GM12878 (cell line): ENCODE measurements around the gene TNFAIP2.

Experiments used
- BMI1 ChIP-seq: fragments of 450-650 bp; IDR thresholded peaks from 2 replicates; pipeline ENCODE4 v1.6.1; 2016; ENCODE audit warnings: mild to moderate bottlenecking, moderate library complexity, borderline replicate concordance
- CTCF ChIP-seq, 3 experiments: IDR thresholded peaks in 2 of 3; conservative IDR thresholded peaks in 1 of 3; 2 replicates each; pipeline ENCODE4 v1.5.1; 2011; ENCODE audit warnings: low read depth in 3 of 3, low read length in 3 of 3, mild to moderate bottlenecking in 3 of 3, control low read depth in 2 of 3, moderate library complexity in 2 of 3, inconsistent platforms in 1 of 3, mixed read lengths in 1 of 3; ENCODE audit not compliant: control insufficient read depth in 2 of 3, insufficient read depth in 1 of 3; ENCODE audit errors: extremely low read depth in 1 of 3
- MXI1 ChIP-seq: fragments of 150-350 bp; IDR thresholded peaks from 2 replicates; pipeline ENCODE4 v1.6.1; 2011; ENCODE audit warnings: low read depth, mild to moderate bottlenecking, inconsistent platforms, low read length, improper control_type of control experiment
- SMC3 ChIP-seq: IDR thresholded peaks from 2 replicates; pipeline ENCODE4 v1.6.1; 2011; ENCODE audit warnings: low read length, improper control_type of control experiment, borderline replicate concordance
- USF2 ChIP-seq: IDR thresholded peaks from 2 replicates; pipeline ENCODE4 v1.6.1; 2011; ENCODE audit warnings: low read depth, low read length, improper control_type of control experiment, borderline replicate concordance
- YY1 ChIP-seq: IDR thresholded peaks from 2 replicates; pipeline ENCODE4 v1.6.1; 2011; ENCODE audit warnings: low read depth, mild to moderate bottlenecking, low read length

- TF ChIP-seq USF2: no peak
- no peak for TF ChIP-seq CTCF (IDR thresholded peaks at IDR 0.05 in 2 of 3, conservative IDR thresholded peaks at IDR 0.05 in 1 of 3; ENCODE audit: control insufficient read depth in 2 of 3, extremely low read depth in 1 of 3, insufficient read depth in 1 of 3, low read depth in 3 of 3, low read length in 3 of 3)
- no peak for TF ChIP-seq YY1
- no peak for TF ChIP-seq BMI1
- TF ChIP-seq SMC3: no peak
- TF ChIP-seq MXI1: no peak
Measured at GRCh38 chr14:103186241-103186822, 63.1 kb downstream of the TNFAIP2 start.
